CD4-positive, alpha-beta memory T cell (primary cell): ENCODE measurements around the gene MUC4. TPM values are rescaled to one million over a fixed set of nuclear protein-coding genes. Genes with fewer than 3 reads are reported as not detected.

Experiments used
- CTCF ChIA-PET: fragments of 350-600 bp; sonication (Branson Sonifier 250); formaldehyde crosslinking; loops from one replicate; lab custom pipeline; 2021; ENCODE audit warnings: inconsistent platforms; ENCODE audit not compliant: partially characterized antibody; lab: Charles Lee
- POLR2A ChIA-PET: fragments of 350-600 bp; sonication (Branson Sonifier 250); formaldehyde crosslinking; loops from one replicate; lab custom pipeline; 2021; ENCODE audit not compliant: partially characterized antibody; lab: Charles Lee
- DNase-seq, 5 donors: peaks; one replicate each; pipeline versions ENCODE4 v3.0.0 to v3.0.0-alpha.2; 2020 to 2022; ENCODE audit warnings: mixed read lengths in 1 of 5
- H3K27ac ChIP-seq: one replicate; pipeline ENCODE4 v1.7.0; 2013; ENCODE audit warnings: low read depth, low read length
- H3K27me3 ChIP-seq: 2 replicates; pipeline ENCODE4 v1.7.0; 2013; ENCODE audit warnings: mild to moderate bottlenecking, low read length, moderate library complexity; ENCODE audit not compliant: insufficient read depth
- H3K36me3 ChIP-seq: 2 replicates; pipeline ENCODE4 v1.7.0; 2013; ENCODE audit warnings: mild to moderate bottlenecking, low read length, moderate library complexity; ENCODE audit not compliant: insufficient read depth
- H3K4me1 ChIP-seq: 2 replicates; pipeline ENCODE4 v1.7.0; 2013; ENCODE audit warnings: mild to moderate bottlenecking, low read length, moderate library complexity; ENCODE audit not compliant: insufficient read depth
- H3K4me3 ChIP-seq, 2 donors: one replicate each; pipeline ENCODE4 v1.7.0; 2013; ENCODE audit warnings: low read length in 2 of 2, mild to moderate bottlenecking in 1 of 2
- H3K9me3 ChIP-seq, 2 donors: one replicate each; pipeline ENCODE4 v1.7.0; 2013; ENCODE audit warnings: low read length in 2 of 2, control low read depth in 1 of 2; ENCODE audit not compliant: control insufficient read depth in 1 of 2
- H3K27ac Mint-ChIP-seq, 7 donors: one replicate each; pipeline ENCODE4 v1.8.0; 2020 to 2021; ENCODE audit warnings: mixed read lengths in 7 of 7, mild to moderate bottlenecking in 6 of 7, inconsistent platforms in 3 of 7, moderate library complexity in 3 of 7
- H3K27me3 Mint-ChIP-seq, 2 donors: one replicate each; pipeline ENCODE4 v1.8.0; 2020 to 2021; ENCODE audit warnings: mixed read lengths in 2 of 2
- H3K36me3 Mint-ChIP-seq, 2 donors: one replicate each; pipeline ENCODE4 v1.8.0; 2020 to 2021; ENCODE audit warnings: mixed read lengths in 2 of 2, inconsistent platforms in 1 of 2, mild to moderate bottlenecking in 1 of 2
- H3K4me1 Mint-ChIP-seq, 4 donors: one replicate each; pipeline ENCODE4 v1.8.0; 2020 to 2021; ENCODE audit warnings: mixed read lengths in 4 of 4, mild to moderate bottlenecking in 1 of 4
- H3K4me3 Mint-ChIP-seq, 8 donors: one replicate each; pipeline ENCODE4 v1.8.0; 2020 to 2021; ENCODE audit warnings: mixed read lengths in 8 of 8, mild to moderate bottlenecking in 7 of 8, moderate library complexity in 6 of 8, inconsistent platforms in 3 of 8
- H3K9me3 Mint-ChIP-seq, 8 donors: one replicate each; pipeline ENCODE4 v1.8.0; 2020 to 2021; ENCODE audit warnings: mixed read lengths in 8 of 8, mild to moderate bottlenecking in 5 of 8, inconsistent platforms in 3 of 8, moderate library complexity in 1 of 8
- intact Hi-C: fragments of 100-400 bp; cut with micrococcal nuclease; formaldehyde crosslinking; loops from one replicate; pipeline ENCODE4 v1.15.1; 2023
- polyA plus RNA-seq, 2 donors: library from polyadenylated mRNA; unstranded; fragments of 300-500 nt; fragmentation: Illumina TruSeq; gene quantifications; one replicate each; pipeline ENCODE4 v1.2.3, GENCODE V29; 2021
- total RNA-seq, 2 experiments: library from RNA; stranded (reverse); gene quantifications; one replicate each; pipeline ENCODE4 v1.2.3, GENCODE V29; 2021

Gene MUC4
- total and polyA plus RNA-seq, 4 experiments from 2014 or later = not detected

GRCh38 chr3:195708061-195708460 lies 103.7 kb downstream of the MUC4 start:
- H3K36me3 ChIP-seq = peaks cover 8% of the 10 kb centered on the region
- no peak for DNase-seq
- no peak overlapping the region for H3K4me3 ChIP-seq
- no peak overlapping the region for H3K27ac Mint-ChIP-seq
- H3K9me3 ChIP-seq = no peaks in the 10 kb centered on the region
- no peak overlapping the region for H3K4me3 Mint-ChIP-seq
- H3K27me3 Mint-ChIP-seq = no peaks in the 10 kb centered on the region
- peaks cover 18 to 46% of the 10 kb centered on the region in 2 donors for H3K36me3 Mint-ChIP-seq
- H3K4me1 ChIP-seq = no peaks in the 10 kb centered on the region
- no peaks in the 10 kb centered on the region for H3K9me3 Mint-ChIP-seq
- H3K27ac ChIP-seq = no peak overlapping the region
- POLR2A ChIA-PET = no interaction called here
- intact Hi-C loops = no loop called here
- peaks cover 0 to 2% (median 0%) of the 10 kb centered on the region in 4 donors for H3K4me1 Mint-ChIP-seq
- no peaks in the 10 kb centered on the region for H3K27me3 ChIP-seq
- CTCF ChIA-PET = interaction anchor here (1.0 kb wide), 1 partner anchor 142 kb away, joined by 3 read pairs; no protein-coding TSS in a partner anchor

- H3K27me3 ChIP-seq = no peaks in the 10 kb centered on the region
- H3K9me3 ChIP-seq = no peaks in the 10 kb centered on the region
- no peak overlapping the region for H3K27ac ChIP-seq
- Mint-ChIP-seq H3K4me1 (peaks cover 0 to 2% (median 0%) of the 10 kb centered on the region in 4 donors), H3K9me3 (no peaks in the 10 kb centered on the region), H3K27me3 (no peaks in the 10 kb centered on the region), H3K36me3 (peaks cover 11 to 22% of the 10 kb centered on the region in 2 donors), H3K4me3 (no peak overlapping the region), H3K27ac (peak overlapping the region in 1 of 7 donors; percentile 15)
- no peak for DNase-seq
- H3K4me3 ChIP-seq = no peak overlapping the region
- ChIA-PET CTCF (no interaction called here), POLR2A (no interaction called here)
- H3K4me1 ChIP-seq = no peaks in the 10 kb centered on the region
- no peaks in the 10 kb centered on the region for H3K36me3 ChIP-seq
- intact Hi-C loops = no loop called here
Observed at GRCh38 chr3:195705081-195705991, 106.4 kb downstream of the MUC4 start.

- Histone ChIP-seq H3K27me3 (no peaks in the 10 kb centered on the region), H3K4me1 (no peaks in the 10 kb centered on the region), H3K4me3 (no peak overlapping the region), H3K9me3 (no peaks in the 10 kb centered on the region), H3K36me3 (no peaks in the 10 kb centered on the region), H3K27ac (no peak overlapping the region)
- Mint-ChIP-seq H3K27me3 (no peaks in the 10 kb centered on the region), H3K36me3 (peaks cover 3 to 14% of the 10 kb centered on the region in 2 donors), H3K9me3 (no peaks in the 10 kb centered on the region), H3K4me1 (peaks cover 0 to 2% (median 0%) of the 10 kb centered on the region in 4 donors), H3K27ac (no peak overlapping the region), H3K4me3 (no peak overlapping the region)
- intact Hi-C loops = no loop called here
- ChIA-PET POLR2A (interaction anchor here (0.5 kb wide), 1 partner anchor 30 kb away, joined by 4 read pairs; no protein-coding TSS in a partner anchor), CTCF (no interaction called here)
- DNase-seq = no peak
Observed at GRCh38 chr3:195704433-195704999, 107.2 kb downstream of the MUC4 start.

- H3K4me3 ChIP-seq = no peak overlapping the region
- H3K27me3 Mint-ChIP-seq = no peaks in the 10 kb centered on the region
- H3K36me3 ChIP-seq = no peaks in the 10 kb centered on the region
- no peak overlapping the region for H3K4me3 Mint-ChIP-seq
- H3K36me3 Mint-ChIP-seq = peaks cover 0 to 7% of the 10 kb centered on the region in 2 donors
- no peaks in the 10 kb centered on the region for H3K9me3 ChIP-seq
- ChIA-PET POLR2A (no interaction called here), CTCF (interaction anchor here (0.7 kb wide), 1 partner anchor 147 kb away, joined by 3 read pairs; no protein-coding TSS in a partner anchor)
- no peak for DNase-seq
- H3K27me3 ChIP-seq = no peaks in the 10 kb centered on the region
- H3K4me1 Mint-ChIP-seq = peaks cover 0 to 4% (median 1%) of the 10 kb centered on the region in 4 donors
- H3K27ac Mint-ChIP-seq = no peak overlapping the region
- H3K9me3 Mint-ChIP-seq = no peaks in the 10 kb centered on the region
- intact Hi-C loops = no loop called here
- no peaks in the 10 kb centered on the region for H3K4me1 ChIP-seq
- H3K27ac ChIP-seq = no peak overlapping the region
Observed at GRCh38 chr3:195703776-195704175, 108.0 kb downstream of the MUC4 start.

GRCh38 chr3:195701042-195701915 lies 110.5 kb downstream of the MUC4 start:
- H3K36me3 ChIP-seq = no peaks in the 10 kb centered on the region

GRCh38 chr3:195700319-195700718 lies 111.4 kb downstream of the MUC4 start:
- Mint-ChIP-seq H3K4me3 (no peak overlapping the region), H3K9me3 (no peaks in the 10 kb centered on the region), H3K4me1 (peaks cover 6 to 10% (median 9%) of the 10 kb centered on the region in 4 donors), H3K36me3 (peaks cover 14 to 19% of the 10 kb centered on the region in 2 donors), H3K27ac (peak overlapping the region in 1 of 7 donors; percentile 26), H3K27me3 (no peaks in the 10 kb centered on the region)
- no peaks in the 10 kb centered on the region for H3K27me3 ChIP-seq
- H3K4me3 ChIP-seq = no peak overlapping the region
- no peaks in the 10 kb centered on the region for H3K36me3 ChIP-seq
- CTCF ChIA-PET = interaction anchor here (0.9 to 1.1 kb wide), 2 partner anchors 15 to 150 kb away, joined by 3 read pairs; no protein-coding TSS in a partner anchor
- no peak for DNase-seq
- no peaks in the 10 kb centered on the region for H3K4me1 ChIP-seq
- intact Hi-C loops = no loop called here
- no peaks in the 10 kb centered on the region for H3K9me3 ChIP-seq
- POLR2A ChIA-PET = no interaction called here
- no peak overlapping the region for H3K27ac ChIP-seq

More at GRCh38 chr3:195701042-195701915, 110.5 kb downstream of the MUC4 start:
- Histone ChIP-seq H3K9me3 (no peaks in the 10 kb centered on the region), H3K27me3 (no peaks in the 10 kb centered on the region), H3K4me3 (no peak overlapping the region), H3K27ac (no peak overlapping the region), H3K4me1 (no peaks in the 10 kb centered on the region)
- no peak overlapping the region for H3K27ac Mint-ChIP-seq
- POLR2A ChIA-PET = no interaction called here
- H3K4me1 Mint-ChIP-seq = peaks cover under 1 to 6% (median 5%) of the 10 kb centered on the region in 4 donors
- CTCF ChIA-PET = interaction anchor here (0.6 to 1.1 kb wide), 3 partner anchors 14 to 1853 kb away, joined by 3 read pairs; no protein-coding TSS in a partner anchor
- H3K27me3 Mint-ChIP-seq = no peaks in the 10 kb centered on the region
- no peaks in the 10 kb centered on the region for H3K9me3 Mint-ChIP-seq
- DNase-seq = no peak
- intact Hi-C loops = no loop called here
- peaks cover 9 to 14% of the 10 kb centered on the region in 2 donors for H3K36me3 Mint-ChIP-seq
- no peak overlapping the region for H3K4me3 Mint-ChIP-seq
